Right kidney (tissue), 1 donor: Measurements from ENCODE around the gene EFEMP2.
"Not testable (repeated sequence)": the region's sequence is repeated elsewhere in the genome, so short reads cannot be mapped to it uniquely, and the experiment has no call there.

Experiments
- DNase-seq: peaks from one replicate; pipeline ENCODE4 v3.0.0-alpha.2; 2016

Gene EFEMP2

DNA sequence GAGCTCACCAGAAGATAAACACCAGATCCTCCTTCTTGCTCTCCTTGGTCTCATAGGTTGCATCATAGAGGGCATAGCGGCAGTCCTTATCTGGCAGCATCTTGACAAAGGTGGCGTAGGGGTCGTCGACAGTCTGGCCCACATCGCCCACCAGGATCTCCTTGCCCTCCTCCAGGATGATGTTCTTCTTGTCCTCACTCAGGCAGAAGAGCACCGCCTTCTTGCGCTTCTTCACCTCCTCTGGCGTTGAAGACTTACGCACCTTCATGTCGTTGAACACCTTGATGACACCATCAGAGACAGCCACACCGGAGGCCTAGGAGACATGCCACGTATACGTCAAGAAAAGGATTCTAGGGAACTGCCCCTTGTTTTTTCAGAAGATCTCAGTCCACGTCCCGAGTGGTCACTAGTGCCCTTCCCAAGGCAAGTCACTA, 16.7 kb downstream of the EFEMP2 start:
- no peak for DNase-seq

DNA sequence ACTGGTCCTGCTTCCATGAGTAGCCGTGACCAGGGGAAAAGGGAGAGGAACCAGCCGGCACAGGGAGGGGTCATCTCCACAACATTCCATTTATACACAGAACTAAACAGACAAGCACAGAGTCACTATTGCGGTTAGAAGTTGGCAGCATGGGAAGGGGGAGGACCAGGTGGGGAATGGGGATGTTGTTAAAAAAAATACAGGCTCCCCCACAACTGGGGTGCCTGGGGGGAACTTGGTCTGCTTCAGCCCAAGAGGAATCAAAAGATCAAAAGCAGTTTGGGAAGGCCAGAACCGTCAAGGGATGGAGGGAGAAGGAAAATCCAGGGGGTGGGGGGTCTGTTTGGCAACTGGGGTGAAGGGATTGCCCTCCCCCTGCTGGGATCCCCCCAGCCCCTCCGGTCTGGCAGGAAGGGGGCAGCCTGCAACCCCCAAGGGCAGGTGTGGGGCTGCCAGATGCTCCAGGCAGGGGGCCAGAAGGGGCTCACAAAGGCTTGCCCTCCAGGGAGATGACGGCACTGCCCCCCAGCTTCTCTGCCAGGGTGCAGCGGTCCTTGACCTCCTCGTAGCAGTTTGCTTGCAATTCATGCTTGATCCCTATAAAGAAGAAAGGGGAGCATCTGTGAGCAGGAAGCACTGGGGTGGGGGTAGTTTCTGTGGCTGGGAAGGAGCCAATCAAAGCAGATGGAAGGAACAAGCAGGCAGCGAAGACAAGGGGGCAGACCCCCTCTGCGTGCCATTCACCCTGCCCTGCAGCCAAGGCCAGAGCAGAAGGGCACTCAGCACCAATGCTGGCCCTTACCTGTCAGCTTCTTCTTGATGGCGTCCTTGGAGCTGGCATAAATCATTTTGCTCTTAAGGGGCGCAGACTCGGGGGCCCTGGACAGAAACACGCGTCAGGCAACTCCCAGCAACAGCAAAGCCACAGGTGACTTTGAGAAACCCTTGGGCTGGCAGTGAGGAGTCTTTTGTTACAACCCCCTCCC, 17.5 kb downstream of the EFEMP2 start:
- no peak for DNase-seq

GRCh38 chr11:65854161-65854592, 18.4 kb downstream of the EFEMP2 start:
- no peak for DNase-seq

DNA sequence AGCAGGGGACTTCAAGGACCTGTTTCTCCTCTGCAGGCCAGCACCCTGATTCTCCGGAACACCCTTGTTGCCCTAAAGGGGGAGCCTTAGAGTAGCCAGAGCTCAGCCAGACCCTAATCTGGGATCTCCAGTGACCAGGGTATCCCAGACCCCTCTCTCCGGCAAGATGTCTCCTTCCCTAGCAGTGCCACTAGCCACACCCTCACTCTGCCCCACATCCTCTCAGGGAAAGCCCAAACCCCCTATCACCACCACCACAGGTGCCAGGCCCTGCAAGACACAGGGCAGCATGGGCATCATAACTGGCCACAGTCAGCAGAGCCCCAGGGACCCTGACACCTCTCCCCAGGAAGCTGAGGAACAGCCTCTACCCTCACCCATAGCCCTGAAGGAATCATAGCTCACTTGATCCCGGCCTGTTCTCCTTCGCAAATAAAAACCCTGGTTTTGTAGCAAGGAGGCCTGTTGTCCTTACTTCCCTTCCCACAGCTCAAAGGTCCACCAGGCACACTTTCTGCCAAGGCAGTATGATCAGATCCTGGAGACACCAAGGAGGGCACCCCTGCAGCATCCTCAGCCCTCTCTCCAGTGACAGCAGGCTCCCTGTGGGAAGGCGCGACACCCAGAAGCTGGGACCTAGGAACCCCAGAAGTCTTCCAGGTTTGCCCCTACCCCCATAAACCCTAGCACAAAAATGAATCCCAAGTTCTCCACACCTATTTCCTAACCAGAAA, 19.2 kb downstream of the EFEMP2 start:
- no peak for DNase-seq

DNA sequence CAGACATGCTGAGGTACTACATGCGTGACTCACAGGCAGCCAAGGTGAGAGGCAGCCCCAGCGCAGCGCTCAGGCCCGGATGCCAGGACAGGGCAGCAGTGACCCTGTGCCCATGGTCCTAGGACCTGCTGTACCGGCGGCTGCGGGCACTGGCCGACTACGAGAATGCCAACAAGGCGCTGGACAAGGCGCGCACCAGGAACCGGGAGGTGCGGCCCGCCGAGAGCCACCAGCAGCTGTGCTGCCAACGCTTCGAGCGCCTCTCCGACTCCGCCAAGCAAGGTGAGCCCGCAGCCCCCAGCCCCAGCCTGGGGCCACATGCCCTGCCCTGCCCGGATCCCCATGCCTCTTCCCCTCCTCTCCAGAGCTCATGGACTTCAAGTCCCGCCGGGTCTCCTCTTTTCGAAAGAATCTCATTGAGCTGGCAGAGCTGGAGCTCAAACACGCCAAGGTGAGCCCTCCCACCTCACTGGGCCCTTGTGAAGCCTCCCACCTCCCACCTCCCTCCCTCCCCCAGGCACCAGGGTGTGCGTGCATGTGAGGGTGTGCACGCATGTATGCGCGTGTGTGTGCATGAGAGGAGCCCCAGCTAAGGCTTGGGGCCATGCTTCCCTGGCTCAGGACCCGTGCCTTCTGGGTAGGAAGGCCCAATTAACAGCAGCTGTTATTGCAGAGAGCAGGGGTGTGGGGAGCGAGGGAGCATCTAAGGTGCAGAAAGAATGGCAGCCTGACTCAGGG, 19.9 kb downstream of the EFEMP2 start:
- no peak for DNase-seq

DNA sequence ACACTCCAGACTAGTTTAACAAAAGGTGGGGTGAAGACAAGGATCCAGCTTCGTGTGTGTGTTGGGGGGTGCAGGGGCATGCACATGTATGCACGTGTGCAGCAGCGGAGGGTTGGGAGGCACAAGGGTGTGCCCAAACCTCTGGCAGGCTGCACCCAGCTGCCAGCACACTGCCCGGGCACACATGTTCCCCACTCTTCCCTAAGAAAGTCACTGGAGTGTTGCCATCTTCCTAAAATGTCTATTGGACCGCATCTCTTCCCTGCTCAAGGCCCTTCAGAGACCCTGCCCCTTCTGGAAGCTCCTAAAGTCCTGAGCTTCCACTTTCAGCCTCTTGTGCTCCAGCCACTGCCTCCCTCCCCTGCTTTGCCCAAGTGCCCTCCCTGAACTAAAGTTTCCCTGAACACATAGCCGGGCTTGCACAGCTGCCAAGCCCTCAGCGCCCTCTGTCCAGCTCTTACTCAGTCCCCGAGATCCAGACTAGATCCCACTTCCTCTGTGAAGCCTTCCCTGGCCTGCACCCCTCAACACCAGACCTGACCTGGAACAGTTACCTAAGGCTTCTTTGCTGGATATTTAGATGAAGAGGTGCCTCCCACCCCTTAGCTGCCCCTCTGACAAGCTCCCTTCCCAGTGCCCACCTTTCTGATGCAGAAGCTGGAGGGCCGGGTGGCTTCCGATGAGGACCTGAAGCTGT, 20.6 kb downstream of the EFEMP2 start:
- no peak for DNase-seq

GRCh38 chr11:65851083-65851579, 21.5 kb downstream of the EFEMP2 start:
- DNase-seq, result no peak

DNA sequence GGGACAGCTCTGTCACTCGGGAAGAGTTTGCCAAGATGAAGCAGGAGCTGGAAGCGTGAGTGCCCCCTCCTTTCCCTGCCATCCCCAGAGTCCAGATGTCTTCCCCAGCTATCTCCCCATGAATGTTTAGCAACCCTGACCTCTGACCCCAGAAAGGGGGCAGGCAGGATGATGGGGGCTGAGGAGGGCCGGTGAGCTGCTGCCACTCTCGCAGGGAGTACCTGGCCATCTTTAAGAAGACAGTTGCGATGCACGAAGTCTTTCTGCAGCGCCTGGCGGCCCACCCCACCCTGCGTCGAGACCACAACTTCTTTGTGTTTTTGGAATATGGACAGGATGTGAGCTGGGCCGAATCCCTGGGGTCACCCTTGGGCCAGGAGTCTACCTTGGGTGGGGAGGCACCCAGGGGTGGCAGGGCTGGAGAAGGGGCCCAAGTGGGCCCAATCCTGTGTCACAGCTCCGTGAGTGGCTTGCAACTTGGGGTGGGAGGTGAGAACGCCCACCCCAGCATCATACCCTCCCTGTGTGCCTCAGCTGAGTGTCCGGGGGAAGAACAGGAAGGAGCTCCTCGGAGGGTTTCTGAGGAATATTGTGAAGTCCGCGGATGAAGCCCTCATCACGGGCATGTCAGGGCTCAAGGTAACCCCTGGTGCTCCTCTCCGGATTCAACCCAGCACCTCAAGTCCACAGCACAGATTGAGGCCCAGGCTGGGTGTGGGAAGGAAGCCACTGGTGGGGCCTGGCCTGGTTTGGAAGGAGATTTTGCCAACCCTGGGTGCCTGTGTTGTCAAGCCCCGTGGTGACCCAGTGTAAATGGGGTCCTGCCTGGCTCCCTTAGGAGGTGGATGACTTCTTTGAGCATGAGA, 22.1 kb downstream of the EFEMP2 start:
- DNase-seq, result no peak

- no peak for DNase-seq
Measured at GRCh38 chr11:65849771-65850216, 22.8 kb downstream of the EFEMP2 start.

GRCh38 chr11:65849366-65849765, 23.2 kb downstream of the EFEMP2 start:
- DNase-seq, result no peak

- not testable (repeated sequence) for DNase-seq
Measured at GRCh38 chr11:65848693-65849092, 23.9 kb downstream of the EFEMP2 start.

GRCh38 chr11:65847746-65848145, 24.9 kb downstream of the EFEMP2 start:
- DNase-seq, result no peak

- no peak for DNase-seq
Measured at GRCh38 chr11:65844231-65844872, 28.2 kb downstream of the EFEMP2 start.

GRCh38 chr11:65843811-65844210, 28.8 kb downstream of the EFEMP2 start:
- no peak for DNase-seq

- no peak for DNase-seq
Measured at GRCh38 chr11:65842144-65842543, 30.5 kb downstream of the EFEMP2 start.

DNA sequence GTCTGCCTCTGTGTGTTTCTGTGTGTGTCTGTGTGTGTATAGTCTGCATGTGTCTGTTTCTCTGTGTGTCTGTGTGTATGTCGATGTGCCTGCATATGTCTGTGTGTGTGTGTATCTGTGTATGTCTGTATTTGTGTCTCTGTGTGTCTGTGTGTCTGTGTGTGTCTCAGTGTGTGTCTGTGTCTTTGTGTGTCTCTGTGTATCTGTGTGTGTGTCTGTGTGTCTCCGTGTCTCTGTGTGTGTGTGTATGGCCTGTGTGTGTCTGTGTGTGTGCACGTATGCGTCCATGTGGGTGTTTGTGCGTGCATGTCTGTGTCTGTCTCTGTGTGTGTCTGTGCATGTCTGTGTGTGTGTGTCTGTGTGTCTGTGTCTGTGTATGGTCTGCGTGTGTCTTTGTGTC, 38.4 kb downstream of the EFEMP2 start:
- no peak for DNase-seq

DNA sequence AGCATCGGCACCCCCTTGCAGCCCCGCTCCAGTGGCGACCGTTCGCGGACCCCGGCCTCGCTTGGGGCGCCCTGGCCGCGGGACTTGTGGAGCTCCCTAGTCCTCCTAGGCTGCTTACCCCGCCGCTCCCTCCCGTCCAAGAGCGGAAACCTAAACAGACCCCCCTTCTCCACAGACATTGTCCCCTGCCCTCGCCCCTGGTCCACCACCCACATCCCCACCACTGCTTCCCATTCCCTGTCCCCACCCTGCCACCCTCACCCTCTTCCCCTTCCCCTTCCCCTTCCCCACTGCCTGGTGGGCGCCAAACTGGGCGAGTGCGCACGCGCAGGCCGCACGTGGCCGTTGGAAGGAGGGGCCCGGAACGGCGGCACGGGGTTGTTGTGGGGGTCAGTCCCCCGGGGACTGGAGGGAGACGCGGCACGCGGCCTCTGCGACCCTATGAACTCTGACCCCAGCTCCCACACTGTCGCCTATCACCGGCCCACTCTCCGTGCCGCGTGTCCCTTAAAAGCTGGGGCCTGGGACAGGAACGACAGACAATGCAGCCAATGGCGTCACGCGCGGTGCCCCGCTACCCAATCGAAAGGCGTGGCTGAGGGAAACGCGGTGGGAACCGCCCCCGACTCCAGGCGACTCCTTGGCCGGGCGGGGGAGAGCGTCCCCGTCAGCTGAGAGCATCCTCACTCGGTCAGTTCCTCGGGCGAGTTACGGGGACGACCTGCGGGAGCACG, 39.1 kb downstream of the EFEMP2 start, which contains the start of gene SNX32:
Gene SNX32, plus strand, starts transcription at position 667 of the 734 bp plus-strand sequence. CDS start 103 bp downstream, outside the sequence.
- DNase-seq, result peak; percentile 98

DNA sequence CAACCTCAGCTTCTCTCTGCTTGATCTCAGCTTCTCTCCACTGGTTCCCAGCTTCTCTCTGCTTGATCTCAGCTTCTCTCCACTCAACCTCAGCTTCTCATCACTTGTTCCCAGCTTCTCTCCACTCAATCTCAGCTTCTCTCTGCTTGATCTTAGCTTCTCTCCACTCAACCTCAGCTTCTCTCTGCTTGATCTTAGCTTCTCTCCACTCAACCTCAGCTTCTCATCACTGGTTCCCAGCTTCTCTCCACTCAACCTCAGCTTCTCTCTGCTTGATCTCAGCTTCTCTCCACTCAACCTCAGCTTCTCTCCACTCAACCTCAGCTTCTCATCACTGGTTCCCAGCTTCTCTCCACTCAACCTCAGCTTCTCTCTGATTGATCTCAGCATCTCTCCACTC, 40.4 kb downstream of the EFEMP2 start:
- not testable (repeated sequence) for DNase-seq

- no peak for DNase-seq
Measured at GRCh38 chr11:65829459-65829858, 43.1 kb downstream of the EFEMP2 start.
